Forelimb muscle (tissue), 1 donor: ENCODE measurements around the gene GPR34. TPM values are rescaled to one million over a fixed set of nuclear protein-coding genes. Genes with fewer than 3 reads are reported as not detected.

Experiments
- DNase-seq: peaks from one replicate; pipeline ENCODE4 v3.0.0-alpha.2; 2013; ENCODE audit warnings: low read depth
- polyA plus RNA-seq: library from polyadenylated mRNA; unstranded; fragments of 120-200 nt; gene quantifications from one replicate; pipeline ENCODE4 v1.2.1, GENCODE V29; 2013; ENCODE audit not compliant: insufficient read length

Gene GPR34
- polyA plus RNA-seq, 1 donor = 5.7 TPM

GRCh38 chrX:41734530-41734929 lies 45.8 kb downstream of the GPR34 start:
- no peak for DNase-seq

GRCh38 chrX:41737065-41737464 lies 48.3 kb downstream of the GPR34 start:
- DNase-seq = no peak

GRCh38 chrX:41739871-41740270 lies 51.1 kb downstream of the GPR34 start:
- DNase-seq = no peak

Other genes starting within 250 kb of the GPR34 start
- gene NYX, start 241.6 kb upstream of the GPR34 start, polyA plus RNA-seq = not detected
- gene GPR82, start 35.2 kb downstream of the GPR34 start, polyA plus RNA-seq = 0.06 TPM
- gene CASK, start 234.6 kb downstream of the GPR34 start, polyA plus RNA-seq = 21.8 TPM